HepG2 (cell line): ENCODE measurements around the gene INPP5K. TPM values are rescaled to one million over a fixed set of nuclear protein-coding genes. Genes with fewer than 3 reads are reported as not detected.

Source experiments
- AGO1 ChIP-seq: fragments of 200-400 bp; formaldehyde crosslinking; IDR thresholded peaks from 2 replicates; pipeline ENCODE4 v1.6.1; 2017; ENCODE audit warnings: mild to moderate bottlenecking, low read depth, low read length, moderate library complexity; ENCODE audit not compliant: poor library complexity, severe bottlenecking
- CC2D1A ChIP-seq: sonication (generic); formaldehyde crosslinking; IDR thresholded peaks from 2 replicates; pipeline ENCODE4 v1.8.1; 2023; ENCODE audit warnings: mild to moderate bottlenecking, missing genetic modification reagents
- KMT2A ChIP-seq: sonication (generic); formaldehyde crosslinking; IDR thresholded peaks from 2 replicates; pipeline ENCODE4 v1.4.0; 2020; ENCODE audit warnings: missing genetic modification reagents
- NFIB ChIP-seq: sonication (generic); formaldehyde crosslinking; IDR thresholded peaks from 2 replicates; pipeline ENCODE4 v1.9.0; 2021; ENCODE audit warnings: missing genetic modification reagents, mild to moderate bottlenecking, borderline replicate concordance
- NFKB2 ChIP-seq: sonication (generic); formaldehyde crosslinking; IDR thresholded peaks from 2 replicates; pipeline ENCODE4 v1.4.0; 2020; ENCODE audit warnings: missing genetic modification reagents, borderline replicate concordance
- PAWR ChIP-seq: sonication (generic); formaldehyde crosslinking; IDR thresholded peaks from 2 replicates; pipeline ENCODE4 v1.4.0; 2020; ENCODE audit warnings: missing genetic modification reagents, mild to moderate bottlenecking, borderline replicate concordance
- POLR2AphosphoS5 ChIP-seq: IDR thresholded peaks from 2 replicates; pipeline ENCODE4 v1.6.1; 2012; ENCODE audit warnings: low read depth, low read length
- SIN3A ChIP-seq: IDR thresholded peaks from 2 replicates; pipeline ENCODE4 v1.6.1; 2011; ENCODE audit warnings: low read depth, mild to moderate bottlenecking, control low read depth, low read length, borderline replicate concordance
- SMARCE1 ChIP-seq: fragments of 450-650 bp; IDR thresholded peaks from 2 replicates; pipeline ENCODE4 v1.6.1; 2017; ENCODE audit warnings: borderline replicate concordance
- TBL1XR1 ChIP-seq: fragments of 150-350 bp; IDR thresholded peaks from 2 replicates; pipeline ENCODE4 v1.6.1; 2014; ENCODE audit warnings: borderline replicate concordance, low read length; ENCODE audit not compliant: partially characterized antibody
- TGIF2 ChIP-seq: IDR thresholded peaks from 2 replicates; pipeline ENCODE4 v1.6.1; 2016; ENCODE audit warnings: control low read depth, missing compliant biosample characterization
- ZNF17 ChIP-seq: sonication (generic); formaldehyde crosslinking; IDR thresholded peaks from 2 replicates; pipeline ENCODE4 v1.5.0; 2020; ENCODE audit warnings: mild to moderate bottlenecking, missing genetic modification reagents
- ZNF367 ChIP-seq: sonication (generic); formaldehyde crosslinking; IDR thresholded peaks from 2 replicates; pipeline ENCODE4 v1.4.0; 2020; ENCODE audit warnings: missing genetic modification reagents, borderline replicate concordance
- ZNF460 ChIP-seq: sonication (generic); formaldehyde crosslinking; IDR thresholded peaks from 2 replicates; pipeline ENCODE4 v1.5.1; 2020; ENCODE audit warnings: missing genetic modification reagents, mild to moderate bottlenecking, borderline replicate concordance
- ZNF468 ChIP-seq: sonication (generic); formaldehyde crosslinking; IDR thresholded peaks from 2 replicates; pipeline ENCODE4 v1.8.0; 2022; ENCODE audit warnings: mild to moderate bottlenecking, moderate library complexity, missing genetic modification reagents
- ZNF543 ChIP-seq: sonication (generic); formaldehyde crosslinking; IDR thresholded peaks from 2 replicates; pipeline ENCODE4 v1.4.0; 2020; ENCODE audit warnings: mild to moderate bottlenecking, missing genetic modification reagents
- ZNF570 ChIP-seq: sonication (generic); formaldehyde crosslinking; IDR thresholded peaks from 2 replicates; pipeline ENCODE4 v1.4.0; 2020; ENCODE audit warnings: mild to moderate bottlenecking, missing genetic modification reagents, borderline replicate concordance
- ZNF776 ChIP-seq: sonication (generic); formaldehyde crosslinking; IDR thresholded peaks from 2 replicates; pipeline ENCODE4 v1.4.0; 2020; ENCODE audit warnings: mild to moderate bottlenecking, missing genetic modification reagents
- ZNF780A ChIP-seq: sonication (generic); formaldehyde crosslinking; IDR thresholded peaks from 2 replicates; pipeline ENCODE4 v1.8.0; 2022; ENCODE audit warnings: mild to moderate bottlenecking, missing genetic modification reagents, moderate library complexity
- polyA plus RNA-seq, 8 experiments: library from polyadenylated mRNA; depleted of rRNA in 3 of 8; stranded (reverse) in 7 of 8; unstranded in 1 of 8; fragments of >200 nt; fragmentation: Illumina TruSeq in 4 of 8; extraction: Trizol in 4 of 8; gene quantifications; 2 replicates each; pipeline versions ENCODE4 v1.2.1 to v1.2.3, GENCODE V29; 2011 to 2016; ENCODE audit warnings: low read depth in 4 of 8, missing spikeins in 1 of 8, mixed read lengths in 1 of 8; ENCODE audit not compliant: insufficient read depth in 1 of 8
- total RNA-seq, 5 experiments: library from RNA; depleted of rRNA; stranded (reverse); fragments of >200 nt; fragmentation: Illumina TruSeq; extraction: Trizol; gene quantifications; 2 replicates each; pipeline ENCODE4 v1.2.3, GENCODE V29; 2016; ENCODE audit warnings: low read depth in 1 of 5
- TF ChIP-seq, protein P1 (sequence below): sonication (generic); formaldehyde crosslinking; IDR thresholded peaks from 2 replicates; pipeline ENCODE4 v1.5.1; 2020; ENCODE audit warnings: mild to moderate bottlenecking, moderate library complexity, missing genetic modification reagents
- TF ChIP-seq, protein P2 (sequence below): sonication (generic); formaldehyde crosslinking; IDR thresholded peaks from 2 replicates; pipeline ENCODE4 v1.4.0; 2020; ENCODE audit warnings: mild to moderate bottlenecking, missing genetic modification reagents
- TF ChIP-seq, protein P3 (sequence below): sonication (generic); formaldehyde crosslinking; IDR thresholded peaks from 2 replicates; pipeline ENCODE4 v1.4.0; 2020; ENCODE audit warnings: missing genetic modification reagents, mild to moderate bottlenecking, borderline replicate concordance
- TF ChIP-seq, protein P4 (sequence below): sonication (generic); formaldehyde crosslinking; IDR thresholded peaks from 2 replicates; pipeline ENCODE4 v1.8.1; 2023; ENCODE audit warnings: mild to moderate bottlenecking, inconsistent platforms, moderate library complexity, missing genetic modification reagents, borderline replicate concordance

The INPP5K gene
- total and polyA plus RNA-seq, 2 of the 13 experiments (the other 11 are each of a cell fraction or from before 2014, with no cell fraction given) = 4.8 to 9.6 TPM

DNA sequence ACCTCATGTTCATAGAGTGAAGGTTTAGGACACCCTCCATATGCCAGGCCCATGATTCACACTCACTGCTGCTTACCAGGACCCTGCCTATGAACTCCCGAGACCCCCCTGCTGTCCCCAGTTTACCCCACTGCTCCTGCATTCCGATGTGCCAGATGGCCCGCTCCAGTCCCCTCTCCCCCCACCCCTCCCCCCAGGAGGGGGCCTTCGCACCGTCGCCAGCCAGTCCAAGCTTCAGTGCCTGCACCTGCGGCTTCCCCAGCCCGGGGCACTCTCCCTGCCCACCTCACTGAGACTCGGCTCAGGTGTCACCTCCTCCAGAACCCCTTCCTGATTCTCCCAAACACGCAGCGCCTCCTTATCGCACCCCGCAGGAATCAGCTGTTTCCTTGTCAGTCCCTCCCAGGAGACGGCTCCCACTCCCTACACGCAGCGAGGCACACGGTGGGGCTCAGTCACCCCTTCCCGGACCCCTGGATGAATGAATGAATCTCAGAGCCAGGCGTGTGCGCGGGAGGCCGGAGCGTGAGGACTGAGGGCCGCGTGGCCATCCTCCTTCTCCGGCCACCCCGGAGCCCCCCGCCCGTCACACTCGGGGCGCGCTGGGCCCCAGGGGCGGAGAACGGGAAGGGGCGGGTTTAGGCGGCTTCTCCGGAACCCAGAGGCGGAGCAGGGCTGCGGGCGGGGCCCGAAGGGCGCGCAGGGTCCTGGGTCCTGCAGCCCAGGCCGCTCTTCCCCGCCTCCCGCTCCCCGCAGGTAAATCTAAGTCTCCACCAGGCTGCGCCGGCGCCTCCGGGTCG, 25.6 kb downstream of the INPP5K start (continued):
- no peak for TF ChIP-seq AGO1
- TF ChIP-seq TGIF2 (CRISPR knock-in tag) = no peak
- TF ChIP-seq, protein P1, sequence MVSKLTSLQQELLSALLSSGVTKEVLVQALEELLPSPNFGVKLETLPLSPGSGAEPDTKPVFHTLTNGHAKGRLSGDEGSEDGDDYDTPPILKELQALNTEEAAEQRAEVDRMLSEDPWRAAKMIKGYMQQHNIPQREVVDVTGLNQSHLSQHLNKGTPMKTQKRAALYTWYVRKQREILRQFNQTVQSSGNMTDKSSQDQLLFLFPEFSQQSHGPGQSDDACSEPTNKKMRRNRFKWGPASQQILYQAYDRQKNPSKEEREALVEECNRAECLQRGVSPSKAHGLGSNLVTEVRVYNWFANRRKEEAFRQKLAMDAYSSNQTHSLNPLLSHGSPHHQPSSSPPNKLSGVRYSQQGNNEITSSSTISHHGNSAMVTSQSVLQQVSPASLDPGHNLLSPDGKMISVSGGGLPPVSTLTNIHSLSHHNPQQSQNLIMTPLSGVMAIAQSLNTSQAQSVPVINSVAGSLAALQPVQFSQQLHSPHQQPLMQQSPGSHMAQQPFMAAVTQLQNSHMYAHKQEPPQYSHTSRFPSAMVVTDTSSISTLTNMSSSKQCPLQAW = 0 out of 2 replicates have a peak, but pooled peaks have one; percentile 54
- TF ChIP-seq TBL1XR1 = no peak
- no peak; the same call in 1 of the 2 replicates for TF ChIP-seq NFKB2 (CRISPR knock-in tag)
- TF ChIP-seq, protein P2, sequence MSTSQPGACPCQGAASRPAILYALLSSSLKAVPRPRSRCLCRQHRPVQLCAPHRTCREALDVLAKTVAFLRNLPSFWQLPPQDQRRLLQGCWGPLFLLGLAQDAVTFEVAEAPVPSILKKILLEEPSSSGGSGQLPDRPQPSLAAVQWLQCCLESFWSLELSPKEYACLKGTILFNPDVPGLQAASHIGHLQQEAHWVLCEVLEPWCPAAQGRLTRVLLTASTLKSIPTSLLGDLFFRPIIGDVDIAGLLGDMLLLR (CRISPR knock-in tag) = peak; percentile 74; the same call in 1 of the 2 replicates
- no peak for TF ChIP-seq ZNF367
- no peak; the same call in 1 of the 2 replicates for TF ChIP-seq ZNF460
- TF ChIP-seq ZNF570 = no peak
- no peak for TF ChIP-seq ZNF543 (CRISPR knock-in tag)
- no peak for TF ChIP-seq NFIB (CRISPR knock-in tag)
- TF ChIP-seq POLR2AphosphoS5 = peak; percentile 58
- no peak for TF ChIP-seq KMT2A (CRISPR knock-in tag)
- TF ChIP-seq ZNF776 (CRISPR knock-in tag) = no peak; the same call in 1 of the 2 replicates
- TF ChIP-seq SMARCE1 = no peak
- TF ChIP-seq, protein P3, sequence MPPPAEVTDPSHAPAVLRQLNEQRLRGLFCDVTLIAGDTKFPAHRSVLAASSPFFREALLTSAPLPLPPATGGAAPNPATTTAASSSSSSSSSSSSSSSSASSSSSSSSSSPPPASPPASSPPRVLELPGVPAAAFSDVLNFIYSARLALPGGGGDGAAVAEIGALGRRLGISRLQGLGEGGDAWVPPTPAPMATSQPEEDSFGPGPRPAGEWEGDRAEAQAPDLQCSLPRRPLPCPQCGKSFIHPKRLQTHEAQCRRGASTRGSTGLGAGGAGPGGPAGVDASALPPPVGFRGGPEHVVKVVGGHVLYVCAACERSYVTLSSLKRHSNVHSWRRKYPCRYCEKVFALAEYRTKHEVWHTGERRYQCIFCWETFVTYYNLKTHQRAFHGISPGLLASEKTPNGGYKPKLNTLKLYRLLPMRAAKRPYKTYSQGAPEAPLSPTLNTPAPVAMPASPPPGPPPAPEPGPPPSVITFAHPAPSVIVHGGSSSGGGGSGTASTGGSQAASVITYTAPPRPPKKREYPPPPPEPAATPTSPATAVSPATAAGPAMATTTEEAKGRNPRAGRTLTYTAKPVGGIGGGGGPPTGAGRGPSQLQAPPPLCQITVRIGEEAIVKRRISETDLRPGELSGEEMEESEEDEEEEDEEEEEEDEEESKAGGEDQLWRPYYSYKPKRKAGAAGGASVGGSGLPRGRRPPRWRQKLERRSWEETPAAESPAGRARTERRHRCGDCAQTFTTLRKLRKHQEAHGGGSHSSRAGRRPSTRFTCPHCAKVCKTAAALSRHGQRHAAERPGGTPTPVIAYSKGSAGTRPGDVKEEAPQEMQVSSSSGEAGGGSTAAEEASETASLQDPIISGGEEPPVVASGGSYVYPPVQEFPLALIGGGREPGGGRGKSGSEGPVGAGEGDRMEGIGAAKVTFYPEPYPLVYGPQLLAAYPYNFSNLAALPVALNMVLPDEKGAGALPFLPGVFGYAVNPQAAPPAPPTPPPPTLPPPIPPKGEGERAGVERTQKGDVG (CRISPR knock-in tag) = 0 out of 2 replicates have a peak, but pooled peaks have one; percentile 22
- no peak for TF ChIP-seq CC2D1A
- TF ChIP-seq SIN3A = peak; percentile 78; the same call in 1 of the 2 replicates
- TF ChIP-seq, protein P4, sequence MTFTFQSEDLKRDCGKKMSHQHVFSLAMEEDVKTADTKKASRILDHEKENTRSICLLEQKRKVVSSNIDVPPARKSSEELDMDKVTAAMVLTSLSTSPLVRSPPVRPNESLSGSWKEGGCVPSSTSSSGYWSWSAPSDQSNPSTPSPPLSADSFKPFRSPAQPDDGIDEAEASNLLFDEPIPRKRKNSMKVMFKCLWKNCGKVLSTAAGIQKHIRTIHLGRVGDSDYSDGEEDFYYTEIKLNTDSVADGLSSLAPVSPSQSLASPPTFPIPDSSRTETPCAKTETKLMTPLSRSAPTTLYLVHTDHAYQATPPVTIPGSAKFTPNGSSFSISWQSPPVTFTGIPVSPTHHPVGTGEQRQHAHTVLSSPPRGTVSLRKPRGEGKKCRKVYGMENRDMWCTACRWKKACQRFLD = no peak
- no peak for TF ChIP-seq ZNF780A (CRISPR knock-in tag)
- TF ChIP-seq PAWR (CRISPR knock-in tag) = no peak
- no peak for TF ChIP-seq ZNF468
- TF ChIP-seq ZNF17 (CRISPR knock-in tag) = no peak
